DOHH2 (cell line): ENCODE measurements around the gene PIK3CA.

Experiments used
- H3F3A ChIP-seq: fragments of 200-600 bp; sonication (generic), shearing (Covaris generic); 2 replicates; pipeline ENCODE4 v1.6.0; 2016; ENCODE audit warnings: antibody characterized with exemption, mild to moderate bottlenecking; ENCODE audit not compliant: control insufficient read depth, insufficient read depth
- H3K27ac ChIP-seq: fragments of 200-600 bp; sonication (generic); 2 replicates; pipeline ENCODE4 v1.5.1; 2014; ENCODE audit warnings: low read depth, mild to moderate bottlenecking, low read length, moderate library complexity
- H3K27me3 ChIP-seq: fragments of 200-600 bp; sonication (generic); 2 replicates; pipeline ENCODE4 v1.6.1; 2014; ENCODE audit warnings: mild to moderate bottlenecking, low read length, mixed read lengths; ENCODE audit not compliant: control insufficient read depth
- H3K36me3 ChIP-seq: fragments of 200-600 bp; sonication (generic); 2 replicates; pipeline ENCODE4 v1.6.1; 2014; ENCODE audit warnings: mild to moderate bottlenecking, low read length, moderate library complexity, mixed read lengths; ENCODE audit not compliant: control insufficient read depth
- H3K4me1 ChIP-seq: fragments of 200-600 bp; sonication (generic); 2 replicates; pipeline ENCODE4 v1.6.1; 2014; ENCODE audit warnings: mild to moderate bottlenecking, low read length, mixed read lengths; ENCODE audit not compliant: control insufficient read depth
- H3K4me2 ChIP-seq: fragments of 200-600 bp; sonication (generic); 2 replicates; pipeline ENCODE4 v1.6.0; 2014; ENCODE audit warnings: mild to moderate bottlenecking, low read length, moderate library complexity
- H3K4me3 ChIP-seq: fragments of 200-600 bp; sonication (generic); 2 replicates; pipeline ENCODE4 v1.5.1; 2014; ENCODE audit warnings: mild to moderate bottlenecking, low read length, mixed read lengths
- H3K79me2 ChIP-seq: fragments of 200-600 bp; sonication (generic); 2 replicates; pipeline ENCODE4 v1.6.1; 2014; ENCODE audit warnings: mild to moderate bottlenecking, low read length, mixed read lengths; ENCODE audit not compliant: control insufficient read depth
- H3K9me2 ChIP-seq: fragments of 200-600 bp; sonication (generic); replicated peaks from 2 replicates; pipeline ENCODE4 v1.6.1; 2014; ENCODE audit warnings: mild to moderate bottlenecking, low read length, mixed read lengths; ENCODE audit not compliant: control insufficient read depth
- H3K9me3 ChIP-seq: fragments of 200-600 bp; sonication (generic); 2 replicates; pipeline ENCODE4 v1.6.1; 2014; ENCODE audit warnings: antibody characterized with exemption, low read length, mixed read lengths; ENCODE audit not compliant: control insufficient read depth, insufficient read depth
- H4K20me1 ChIP-seq: fragments of 200-600 bp; sonication (generic); 2 replicates; pipeline ENCODE4 v1.6.0; 2014; ENCODE audit warnings: low read depth, mild to moderate bottlenecking, antibody characterized with exemption, low read length, moderate library complexity; ENCODE audit not compliant: control insufficient read depth, insufficient read depth
- EZH2phosphoT487 ChIP-seq: fragments of 200-600 bp; sonication (generic); IDR thresholded peaks from 2 replicates; pipeline ENCODE4 v1.6.1; 2017; ENCODE audit warnings: borderline replicate concordance, mild to moderate bottlenecking, antibody characterized with exemption, low read length, moderate library complexity, mixed read lengths
- TF ChIP-seq, protein P1 (sequence below): fragments of 200-600 bp; sonication (generic); IDR thresholded peaks from one replicate; pipeline ENCODE4 v1.5.1; 2014; ENCODE audit warnings: antibody characterized with exemption, mild to moderate bottlenecking, low read depth, low read length; ENCODE audit not compliant: poor library complexity, severe bottlenecking

Gene PIK3CA

DNA sequence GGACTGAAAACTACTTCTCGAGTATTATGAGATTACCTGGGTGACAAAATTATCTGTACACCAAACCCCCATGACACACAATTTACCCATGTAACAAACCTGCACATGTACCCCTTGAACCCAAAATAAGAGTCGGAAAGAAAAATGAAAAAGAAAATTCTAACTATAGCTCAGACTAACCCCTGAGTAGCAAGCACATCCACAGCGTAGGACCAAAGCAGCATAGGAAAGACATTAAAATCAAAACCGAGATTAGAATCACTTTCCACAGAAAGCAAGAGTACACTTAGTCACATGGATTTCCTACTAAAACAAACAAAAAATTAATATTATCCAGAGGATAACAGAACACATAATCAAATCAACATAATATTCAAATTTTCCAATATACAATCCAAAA is 6.3 kb upstream of the PIK3CA start:
- Histone ChIP-seq H3K27ac (no peak overlapping the region), H3F3A (0 out of 2 replicates have a peak, but pooled peaks cover 6% of the 10 kb centered on the region), H3K36me3 (no peaks in the 10 kb centered on the region), H3K9me2 (no peaks in the 10 kb centered on the region), H3K4me1 (peaks cover 3% of the 10 kb centered on the region), H3K27me3 (no peaks in the 10 kb centered on the region), H4K20me1 (no peaks in the 10 kb centered on the region), H3K4me3 (no peak overlapping the region), H3K9me3 (no peaks in the 10 kb centered on the region), H3K4me2 (no peak overlapping the region), H3K79me2 (no peaks in the 10 kb centered on the region)
- TF ChIP-seq EZH2phosphoT487 = no peak
- TF ChIP-seq, protein P1, sequence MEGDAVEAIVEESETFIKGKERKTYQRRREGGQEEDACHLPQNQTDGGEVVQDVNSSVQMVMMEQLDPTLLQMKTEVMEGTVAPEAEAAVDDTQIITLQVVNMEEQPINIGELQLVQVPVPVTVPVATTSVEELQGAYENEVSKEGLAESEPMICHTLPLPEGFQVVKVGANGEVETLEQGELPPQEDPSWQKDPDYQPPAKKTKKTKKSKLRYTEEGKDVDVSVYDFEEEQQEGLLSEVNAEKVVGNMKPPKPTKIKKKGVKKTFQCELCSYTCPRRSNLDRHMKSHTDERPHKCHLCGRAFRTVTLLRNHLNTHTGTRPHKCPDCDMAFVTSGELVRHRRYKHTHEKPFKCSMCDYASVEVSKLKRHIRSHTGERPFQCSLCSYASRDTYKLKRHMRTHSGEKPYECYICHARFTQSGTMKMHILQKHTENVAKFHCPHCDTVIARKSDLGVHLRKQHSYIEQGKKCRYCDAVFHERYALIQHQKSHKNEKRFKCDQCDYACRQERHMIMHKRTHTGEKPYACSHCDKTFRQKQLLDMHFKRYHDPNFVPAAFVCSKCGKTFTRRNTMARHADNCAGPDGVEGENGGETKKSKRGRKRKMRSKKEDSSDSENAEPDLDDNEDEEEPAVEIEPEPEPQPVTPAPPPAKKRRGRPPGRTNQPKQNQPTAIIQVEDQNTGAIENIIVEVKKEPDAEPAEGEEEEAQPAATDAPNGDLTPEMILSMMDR = no peak

DNA sequence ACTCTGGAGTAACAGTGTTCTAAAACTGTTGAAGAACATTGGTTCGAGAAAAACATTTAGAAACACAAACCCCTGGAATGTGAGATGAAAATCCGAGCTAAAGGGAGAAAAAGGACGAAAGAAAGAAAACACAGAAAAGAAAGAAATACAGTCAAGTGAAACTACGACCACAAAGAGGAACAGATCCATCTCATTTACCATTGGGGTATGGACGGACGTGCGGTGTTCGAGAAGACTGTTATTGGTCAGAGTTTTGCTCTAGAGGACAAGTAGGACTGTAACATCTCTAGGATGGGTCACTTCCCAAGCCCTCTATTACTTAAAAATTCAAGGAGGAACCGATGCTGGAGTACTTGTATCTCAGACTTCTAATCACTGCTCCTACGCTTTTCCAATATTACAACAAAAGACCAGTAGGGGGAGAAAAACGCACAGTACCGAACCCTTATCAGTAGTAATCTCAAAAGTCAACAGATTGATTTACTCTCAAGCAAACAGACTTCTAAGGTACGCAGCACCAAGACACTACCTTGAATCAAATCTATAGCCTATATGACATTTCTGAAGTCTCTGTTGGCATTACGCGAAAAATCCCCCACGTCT is 1.1 kb upstream of the PIK3CA start:
- Histone ChIP-seq H3K79me2 (peaks cover 36% of the 10 kb centered on the region), H3K4me1 (peaks cover 26% of the 10 kb centered on the region), H3K27ac (peak overlapping the region; percentile 68), H3K27me3 (no peaks in the 10 kb centered on the region), H3F3A (0 out of 2 replicates have a peak, but pooled peaks cover 6% of the 10 kb centered on the region), H3K4me3 (peak overlapping the region; percentile 85), H3K9me3 (no peaks in the 10 kb centered on the region), H3K36me3 (peaks cover 2% of the 10 kb centered on the region; the same call in 1 of the 2 replicates), H3K9me2 (no peaks in the 10 kb centered on the region), H3K4me2 (peak overlapping the region; percentile 75), H4K20me1 (peaks cover 7% of the 10 kb centered on the region)
- TF ChIP-seq EZH2phosphoT487 = no peak
- TF ChIP-seq, protein P1 = peak; percentile 80

DNA sequence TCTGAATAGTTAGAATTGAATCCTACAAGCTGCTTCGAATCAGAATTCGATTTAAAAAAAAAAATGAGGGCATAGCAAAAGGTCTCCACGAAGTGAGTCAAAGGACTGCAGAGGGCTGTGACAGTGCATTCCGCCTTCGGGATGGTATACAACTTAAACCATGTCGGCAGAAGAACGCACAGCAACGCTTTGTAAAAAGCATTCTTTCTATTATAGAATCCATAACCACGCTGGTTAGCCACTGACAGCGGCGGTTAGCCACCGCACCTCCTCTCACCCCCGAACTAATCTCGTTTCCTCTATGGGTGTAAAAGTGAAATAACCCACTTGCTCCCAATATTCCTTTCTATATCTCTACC is 664 bp upstream of the PIK3CA start:
- H3K9me2 ChIP-seq = no peaks in the 10 kb centered on the region
- 0 out of 2 replicates have a peak, but pooled peaks cover 6% of the 10 kb centered on the region for H3F3A ChIP-seq
- peaks cover 2% of the 10 kb centered on the region; the same call in 1 of the 2 replicates for H3K36me3 ChIP-seq
- H3K4me2 ChIP-seq = peak overlapping the region; percentile 75
- peaks cover 26% of the 10 kb centered on the region for H3K4me1 ChIP-seq
- peaks cover 41% of the 10 kb centered on the region for H3K79me2 ChIP-seq
- TF ChIP-seq, protein P1 = peak; percentile 5
- TF ChIP-seq EZH2phosphoT487 = no peak
- H3K27me3 ChIP-seq = no peaks in the 10 kb centered on the region
- no peaks in the 10 kb centered on the region for H3K9me3 ChIP-seq
- peaks cover 12% of the 10 kb centered on the region for H4K20me1 ChIP-seq
- H3K27ac ChIP-seq = peak overlapping the region; percentile 68
- H3K4me3 ChIP-seq = peak overlapping the region; percentile 85
